Measurements from ENCODE around the gene CTNNAL1. TPM values are rescaled to one million over a fixed set of nuclear protein-coding genes. Genes with fewer than 3 reads are reported as not detected.
A peak's percentile ranks its signal among the peaks of the same experiment; 100 is the strongest.

Gene CTNNAL1
- total and polyA plus RNA-seq, 4 donors: 25.3 to 84.8 (median 53.8) TPM

GRCh38 chr9:108950168-108950567 lies 63.1 kb downstream of the CTNNAL1 start:
- H3K4me3 ChIP-seq (ENCODE audit: low read depth, low read length): no peak overlapping the region
- no peak for DNase-seq (ENCODE audit: low read depth in 4 of 6, low spot score in 6 of 6)
- 100% methylated on average over 1 of the region's 1 CpG for WGBS (ENCODE audit: insufficient coverage)
- H3K9me3 ChIP-seq (ENCODE audit: control insufficient read depth, insufficient read depth, low read length): no peaks in the 10 kb centered on the region
- no peaks in the 10 kb centered on the region for H3K4me1 ChIP-seq (ENCODE audit: control insufficient read depth, insufficient read depth, low read length)
- peaks cover 3% of the 10 kb centered on the region for H3K36me3 ChIP-seq (ENCODE audit: control insufficient read depth, insufficient read depth, low read length)
- H3K27ac ChIP-seq (ENCODE audit: low read depth, low read length): no peak overlapping the region
- no peaks in the 10 kb centered on the region for H3K27me3 ChIP-seq (ENCODE audit: control insufficient read depth, insufficient read depth, low read length)

GRCh38 chr9:108939975-108940374 lies 73.3 kb downstream of the CTNNAL1 start:
- DNase-seq (ENCODE audit: low read depth in 4 of 6, low spot score in 6 of 6): no peak
- H3K4me1 ChIP-seq (ENCODE audit: control insufficient read depth, insufficient read depth, low read length): no peaks in the 10 kb centered on the region
- peaks cover 5% of the 10 kb centered on the region for H3K36me3 ChIP-seq (ENCODE audit: control insufficient read depth, insufficient read depth, low read length)
- no peak overlapping the region for H3K4me3 ChIP-seq (ENCODE audit: low read depth, low read length)
- H3K9me3 ChIP-seq (ENCODE audit: control insufficient read depth, insufficient read depth, low read length): no peaks in the 10 kb centered on the region
- WGBS (ENCODE audit: insufficient coverage): no CpG with 5 or more reads among the region's 4 CpGs
- no peak overlapping the region for H3K27ac ChIP-seq (ENCODE audit: low read depth, low read length)
- no peaks in the 10 kb centered on the region for H3K27me3 ChIP-seq (ENCODE audit: control insufficient read depth, insufficient read depth, low read length)

- Histone ChIP-seq H3K27me3 (ENCODE audit: control insufficient read depth, insufficient read depth, low read length) (no peaks in the 10 kb centered on the region), H3K4me3 (ENCODE audit: low read depth, low read length) (no peak overlapping the region), H3K4me1 (ENCODE audit: control insufficient read depth, insufficient read depth, low read length) (no peaks in the 10 kb centered on the region), H3K36me3 (ENCODE audit: control insufficient read depth, insufficient read depth, low read length) (peaks cover 5% of the 10 kb centered on the region), H3K27ac (ENCODE audit: low read depth, low read length) (no peak overlapping the region), H3K9me3 (ENCODE audit: control insufficient read depth, insufficient read depth, low read length) (no peaks in the 10 kb centered on the region)
- no CpG with 5 or more reads among the region's 5 CpGs for whole genome bisulfite sequencing (ENCODE audit: insufficient coverage)
- DNase-seq (ENCODE audit: low read depth in 4 of 6, low spot score in 6 of 6): no peak
These were observed 75.6 kb downstream of the CTNNAL1 start for GRCh38 chr9:108937561-108938305.

GRCh38 chr9:108934323-108934893 lies 78.9 kb downstream of the CTNNAL1 start, which contains the start of gene ABITRAM:
Gene ABITRAM, plus strand, starts transcription at chr9:108934400. Its CDS starts 87 bp downstream, at chr9:108934487.
- Histone ChIP-seq H3K27ac (ENCODE audit: low read depth, low read length) (peak within 1 kb of the TSS; percentile 94), H3K4me1 (ENCODE audit: control insufficient read depth, insufficient read depth, low read length) (peaks cover 4% of the 10 kb centered on the region), H3K9me3 (ENCODE audit: control insufficient read depth, insufficient read depth, low read length) (no peaks in the 10 kb centered on the region), H3K4me3 (ENCODE audit: low read depth, low read length) (peak within 1 kb of the TSS; percentile 95), H3K27me3 (ENCODE audit: control insufficient read depth, insufficient read depth, low read length) (no peaks in the 10 kb centered on the region), H3K36me3 (ENCODE audit: control insufficient read depth, insufficient read depth, low read length) (peaks cover 6% of the 10 kb centered on the region)
- DNase-seq (ENCODE audit: low read depth in 4 of 6, low spot score in 6 of 6): peak; percentile 69 to 96 (median 80)
- WGBS (ENCODE audit: insufficient coverage): 0% methylated on average over 45 of the region's 47 CpGs

GRCh38 chr9:108933718-108934322 lies 79.5 kb downstream of the CTNNAL1 start, which contains the start of gene ELP1:
Gene ELP1, minus strand, starts transcription at chr9:108934124. Its CDS starts 2,978 bp downstream, at chr9:108931146.
- Histone ChIP-seq H3K4me3 (ENCODE audit: low read depth, low read length) (peak within 1 kb of the TSS; percentile 95), H3K27ac (ENCODE audit: low read depth, low read length) (peak within 1 kb of the TSS; percentile 94), H3K4me1 (ENCODE audit: control insufficient read depth, insufficient read depth, low read length) (peaks cover 4% of the 10 kb centered on the region), H3K9me3 (ENCODE audit: control insufficient read depth, insufficient read depth, low read length) (no peaks in the 10 kb centered on the region), H3K27me3 (ENCODE audit: control insufficient read depth, insufficient read depth, low read length) (no peaks in the 10 kb centered on the region), H3K36me3 (ENCODE audit: control insufficient read depth, insufficient read depth, low read length) (peaks cover 6% of the 10 kb centered on the region)
- peak; percentile 77 to 98 (median 89) for DNase-seq (ENCODE audit: low read depth in 4 of 6, low spot score in 6 of 6)
- under 1% methylated on average over 41 of the region's 48 CpGs for WGBS (ENCODE audit: insufficient coverage)

GRCh38 chr9:108933231-108933717 lies 80.0 kb downstream of the CTNNAL1 start:
- peak in 4 of 6 donors; percentile 10 to 54 (median 34) for DNase-seq (ENCODE audit: low read depth in 4 of 6, low spot score in 6 of 6)
- 1% methylated on average over 24 of the region's 25 CpGs for WGBS (ENCODE audit: insufficient coverage)
- no peaks in the 10 kb centered on the region for H3K27me3 ChIP-seq (ENCODE audit: control insufficient read depth, insufficient read depth, low read length)
- H3K4me1 ChIP-seq (ENCODE audit: control insufficient read depth, insufficient read depth, low read length): peaks cover 4% of the 10 kb centered on the region
- H3K36me3 ChIP-seq (ENCODE audit: control insufficient read depth, insufficient read depth, low read length): peaks cover 6% of the 10 kb centered on the region
- peak overlapping the region; percentile 95 for H3K4me3 ChIP-seq (ENCODE audit: low read depth, low read length)
- no peaks in the 10 kb centered on the region for H3K9me3 ChIP-seq (ENCODE audit: control insufficient read depth, insufficient read depth, low read length)
- peak overlapping the region; percentile 94 for H3K27ac ChIP-seq (ENCODE audit: low read depth, low read length)

- Histone ChIP-seq H3K4me3 (ENCODE audit: low read depth, low read length) (no peak overlapping the region), H3K27me3 (ENCODE audit: control insufficient read depth, insufficient read depth, low read length) (no peaks in the 10 kb centered on the region), H3K4me1 (ENCODE audit: control insufficient read depth, insufficient read depth, low read length) (peaks cover 4% of the 10 kb centered on the region), H3K36me3 (ENCODE audit: control insufficient read depth, insufficient read depth, low read length) (peaks cover 26% of the 10 kb centered on the region), H3K27ac (ENCODE audit: low read depth, low read length) (no peak overlapping the region), H3K9me3 (ENCODE audit: control insufficient read depth, insufficient read depth, low read length) (no peaks in the 10 kb centered on the region)
- DNase-seq (ENCODE audit: low read depth in 4 of 6, low spot score in 6 of 6): no peak
- 92% methylated on average over 2 of the region's 2 CpGs for WGBS (ENCODE audit: insufficient coverage)
These were observed 84.9 kb downstream of the CTNNAL1 start for GRCh38 chr9:108928386-108928785.

- DNase-seq (ENCODE audit: low read depth in 4 of 6, low spot score in 6 of 6): peak in 1 of 6 donors; percentile 69
- Histone ChIP-seq H3K4me3 (ENCODE audit: low read depth, low read length) (no peak overlapping the region), H3K36me3 (ENCODE audit: control insufficient read depth, insufficient read depth, low read length) (peaks cover 28% of the 10 kb centered on the region), H3K27ac (ENCODE audit: low read depth, low read length) (no peak overlapping the region), H3K4me1 (ENCODE audit: control insufficient read depth, insufficient read depth, low read length) (no peaks in the 10 kb centered on the region), H3K9me3 (ENCODE audit: control insufficient read depth, insufficient read depth, low read length) (no peaks in the 10 kb centered on the region), H3K27me3 (ENCODE audit: control insufficient read depth, insufficient read depth, low read length) (no peaks in the 10 kb centered on the region)
These were observed 88.8 kb downstream of the CTNNAL1 start for GRCh38 chr9:108924466-108924865.

GRCh38 chr9:108921200-108921599 lies 92.1 kb downstream of the CTNNAL1 start:
- H3K9me3 ChIP-seq (ENCODE audit: control insufficient read depth, insufficient read depth, low read length): no peaks in the 10 kb centered on the region
- no peak for DNase-seq (ENCODE audit: low read depth in 4 of 6, low spot score in 6 of 6)
- H3K27ac ChIP-seq (ENCODE audit: low read depth, low read length): no peak overlapping the region
- H3K4me3 ChIP-seq (ENCODE audit: low read depth, low read length): no peak overlapping the region
- WGBS (ENCODE audit: insufficient coverage): no CpG with 5 or more reads among the region's 1 CpG
- H3K4me1 ChIP-seq (ENCODE audit: control insufficient read depth, insufficient read depth, low read length): no peaks in the 10 kb centered on the region
- H3K36me3 ChIP-seq (ENCODE audit: control insufficient read depth, insufficient read depth, low read length): peaks cover 35% of the 10 kb centered on the region
- no peaks in the 10 kb centered on the region for H3K27me3 ChIP-seq (ENCODE audit: control insufficient read depth, insufficient read depth, low read length)
